ENCODE data around the gene PCYOX1L.
"Not testable (repeated sequence)": the region's sequence is repeated elsewhere in the genome, so short reads cannot be mapped to it uniquely, and the experiment has no call there.

PCYOX1L gene

GRCh38 chr5:149389552-149390495 lies 32.0 kb downstream of the PCYOX1L start:
- no peak for DNase-seq

DNA sequence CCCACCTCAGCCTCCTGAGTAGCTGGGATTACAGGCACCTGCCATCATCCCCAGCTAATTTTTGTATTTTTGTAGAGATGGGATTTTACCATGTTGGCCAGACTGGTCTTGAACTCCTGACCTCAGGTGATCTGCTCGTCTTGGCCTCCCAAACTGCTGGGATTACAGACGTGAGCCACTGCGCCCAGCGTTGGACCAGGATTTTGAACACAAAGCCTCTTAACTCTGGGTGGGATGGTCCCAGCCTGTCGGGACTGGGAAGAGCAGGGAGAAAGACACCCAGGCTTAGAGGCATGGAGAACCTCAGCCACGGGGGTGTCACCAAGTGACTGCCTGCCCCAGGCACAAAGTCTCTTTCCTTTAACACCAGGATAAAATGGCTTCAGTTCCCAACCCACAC lies 33.2 kb downstream of the PCYOX1L start:
- not testable (repeated sequence) for DNase-seq

- DNase-seq: no peak
Measured at GRCh38 chr5:149391524-149391923, 33.7 kb downstream of the PCYOX1L start.

DNA sequence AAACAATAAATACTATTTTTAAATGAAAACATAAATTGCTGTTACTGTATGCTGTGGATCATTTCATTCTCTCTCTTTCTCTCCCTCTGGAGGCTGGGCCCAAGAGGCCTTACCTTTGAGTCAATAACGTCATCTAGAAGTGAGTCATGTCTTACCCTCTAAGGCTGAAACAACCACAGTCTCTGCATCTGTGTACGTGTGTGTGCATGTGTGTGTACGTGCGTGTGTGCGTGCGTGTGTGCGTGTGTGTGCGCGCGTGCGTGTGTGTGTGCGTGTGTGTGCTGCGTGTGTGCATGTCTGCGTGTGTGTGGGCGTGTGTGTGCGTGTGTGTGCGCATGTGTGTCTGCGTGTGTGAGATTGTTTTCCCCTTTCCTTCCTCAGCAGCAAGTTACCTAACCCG lies 34.9 kb downstream of the PCYOX1L start:
- DNase-seq: no peak

DNA sequence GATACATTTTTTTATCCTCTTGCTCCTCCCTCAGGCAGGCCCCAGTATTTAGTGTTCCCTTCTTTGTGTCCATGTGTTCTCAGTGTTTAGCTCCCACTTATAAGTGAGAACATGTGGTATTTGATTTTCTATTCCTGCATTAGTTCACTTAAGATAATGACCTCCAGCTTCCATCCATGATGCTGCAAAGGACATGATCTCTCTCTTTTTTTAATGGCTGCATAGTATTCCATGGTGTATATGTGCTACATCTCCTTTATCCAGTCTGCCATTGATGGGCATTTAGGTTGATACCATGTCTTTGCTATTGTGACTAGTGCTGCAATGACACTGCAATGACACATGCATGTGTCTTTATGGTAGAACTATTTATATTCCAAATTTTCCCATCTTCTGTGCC lies 37.1 kb downstream of the PCYOX1L start:
- not testable (repeated sequence) for DNase-seq

GRCh38 chr5:149397530-149397929 lies 39.7 kb downstream of the PCYOX1L start:
- DNase-seq: no peak

- not testable (repeated sequence) for DNase-seq
Measured at GRCh38 chr5:149398747-149399266, 41.0 kb downstream of the PCYOX1L start.

GRCh38 chr5:149399775-149400174 lies 41.9 kb downstream of the PCYOX1L start:
- DNase-seq: no peak

DNA sequence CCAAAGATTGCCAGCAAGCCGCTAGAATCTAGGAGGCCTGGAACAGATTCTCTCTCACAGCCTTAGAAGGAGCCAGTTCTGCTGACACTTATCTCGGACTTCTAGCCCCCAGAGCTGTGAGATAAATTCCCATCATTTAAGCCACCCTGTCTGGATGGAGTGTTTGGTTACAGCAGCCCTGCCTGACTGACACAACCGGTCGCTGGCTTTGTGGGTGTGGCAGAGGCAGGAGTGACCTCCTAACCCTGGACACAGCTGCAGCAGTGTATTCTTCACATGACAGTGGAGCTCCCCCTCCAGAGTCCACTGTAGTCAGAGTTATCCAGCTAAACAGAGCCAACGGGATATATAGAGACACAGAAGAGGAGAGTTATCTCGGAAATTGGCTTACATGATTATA lies 42.5 kb downstream of the PCYOX1L start:
- DNase-seq: no peak

- no peak for DNase-seq
Measured at GRCh38 chr5:149401051-149401450, 43.2 kb downstream of the PCYOX1L start.

GRCh38 chr5:149402291-149402690 lies 44.4 kb downstream of the PCYOX1L start:
- no peak for DNase-seq

DNA sequence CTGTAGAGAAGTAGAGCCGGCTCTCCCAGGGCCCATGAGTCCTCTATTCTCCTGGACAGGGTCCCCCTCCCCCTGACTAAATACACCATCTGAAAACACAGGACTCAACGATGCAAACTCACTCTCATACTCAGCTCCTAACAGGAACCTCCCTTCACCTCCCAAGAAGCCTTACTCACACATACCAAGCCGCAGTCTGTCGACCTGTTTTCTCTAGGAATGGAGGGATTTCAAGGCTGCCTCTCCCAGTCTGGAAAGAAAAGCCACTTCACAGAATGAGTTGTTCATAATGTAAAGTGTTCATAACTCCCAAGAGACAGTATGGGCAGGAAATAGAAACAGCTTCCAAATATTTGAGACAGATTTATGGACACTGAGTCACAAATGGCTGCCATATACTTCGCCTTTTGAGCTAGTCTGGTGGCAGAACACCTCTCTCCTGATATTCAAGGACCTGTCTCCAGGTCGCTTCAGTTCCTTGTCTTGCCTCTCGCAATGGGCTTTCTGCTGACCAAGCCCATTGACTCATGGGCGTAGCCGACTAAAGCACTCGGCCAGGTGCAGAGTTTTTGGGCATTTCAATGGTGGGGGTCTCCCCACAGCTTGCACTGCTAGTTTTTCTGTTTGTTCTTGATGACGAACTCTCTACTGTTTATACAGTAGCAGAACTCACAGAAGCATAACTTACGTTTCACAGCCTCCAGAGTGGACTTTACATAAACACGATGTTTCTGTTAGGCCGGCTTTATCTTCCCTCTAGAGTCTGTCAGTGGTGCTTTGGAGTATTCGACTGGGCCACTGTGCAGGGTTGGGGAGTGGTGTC lies 46.3 kb downstream of the PCYOX1L start:
- no peak for DNase-seq

DNA sequence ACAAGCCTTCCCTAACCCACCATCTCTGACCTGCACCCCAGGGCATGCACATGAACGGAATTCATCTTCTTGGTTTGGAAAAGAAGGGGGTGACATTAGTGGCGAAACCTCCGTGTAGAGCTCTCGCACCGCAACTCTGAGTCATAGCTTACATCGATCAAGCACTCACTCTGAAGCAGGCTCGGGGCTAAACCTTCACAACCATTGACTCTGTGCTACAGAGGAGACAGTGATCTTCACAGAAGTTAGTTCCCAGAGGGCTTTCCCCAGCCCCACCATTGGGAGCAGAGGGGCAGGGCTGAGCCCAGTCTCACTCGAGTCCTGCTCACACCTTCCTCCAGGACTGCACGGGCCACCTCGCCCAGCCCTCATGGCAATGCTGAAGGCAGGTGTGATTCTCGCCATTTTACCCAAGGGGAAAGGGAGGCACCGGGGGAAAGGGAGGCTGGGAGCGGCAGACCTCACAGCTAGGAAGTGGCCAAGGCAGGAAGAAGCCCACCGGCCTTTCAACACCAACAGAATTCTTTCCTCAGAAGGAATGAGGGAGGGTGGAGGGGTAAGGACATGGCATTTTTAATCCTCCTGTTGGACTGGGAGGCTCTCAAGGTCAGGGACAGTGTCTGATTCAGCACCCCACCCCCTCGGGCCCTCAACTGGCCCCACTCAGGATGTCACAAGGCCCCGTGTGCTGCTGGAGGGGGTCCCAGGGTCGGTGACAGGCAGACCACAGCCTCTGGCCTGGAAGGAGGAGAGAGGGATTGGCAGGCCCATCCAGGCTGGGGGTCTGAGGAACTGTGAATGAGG lies 47.1 kb downstream of the PCYOX1L start:
- DNase-seq: no peak

- DNase-seq: no peak
Measured at GRCh38 chr5:149405550-149406202, 47.8 kb downstream of the PCYOX1L start.

- DNase-seq: no peak
Measured at GRCh38 chr5:149406203-149406978, 48.5 kb downstream of the PCYOX1L start.

- DNase-seq: no peak
Measured at GRCh38 chr5:149406979-149407306, 49.1 kb downstream of the PCYOX1L start.

GRCh38 chr5:149407323-149408251 lies 49.7 kb downstream of the PCYOX1L start:
- no peak for DNase-seq

- DNase-seq: no peak
Measured at GRCh38 chr5:149408252-149409099, 50.6 kb downstream of the PCYOX1L start.

GRCh38 chr5:149409268-149409948 lies 51.6 kb downstream of the PCYOX1L start:
- no peak for DNase-seq
